GM21447 (cell line): Measurements from ENCODE around the gene FAM120AOS.
"Not testable (repeated sequence)": the region's sequence is repeated elsewhere in the genome, so short reads cannot be mapped to it uniquely, and the experiment has no call there.

Experiments
- ATAC-seq: cut with Tn5 transposase; IDR thresholded peaks from one replicate; pipeline ENCODE4 v1.9.1; 2021; ENCODE audit not compliant: unreplicated experiment

FAM120AOS gene

DNA sequence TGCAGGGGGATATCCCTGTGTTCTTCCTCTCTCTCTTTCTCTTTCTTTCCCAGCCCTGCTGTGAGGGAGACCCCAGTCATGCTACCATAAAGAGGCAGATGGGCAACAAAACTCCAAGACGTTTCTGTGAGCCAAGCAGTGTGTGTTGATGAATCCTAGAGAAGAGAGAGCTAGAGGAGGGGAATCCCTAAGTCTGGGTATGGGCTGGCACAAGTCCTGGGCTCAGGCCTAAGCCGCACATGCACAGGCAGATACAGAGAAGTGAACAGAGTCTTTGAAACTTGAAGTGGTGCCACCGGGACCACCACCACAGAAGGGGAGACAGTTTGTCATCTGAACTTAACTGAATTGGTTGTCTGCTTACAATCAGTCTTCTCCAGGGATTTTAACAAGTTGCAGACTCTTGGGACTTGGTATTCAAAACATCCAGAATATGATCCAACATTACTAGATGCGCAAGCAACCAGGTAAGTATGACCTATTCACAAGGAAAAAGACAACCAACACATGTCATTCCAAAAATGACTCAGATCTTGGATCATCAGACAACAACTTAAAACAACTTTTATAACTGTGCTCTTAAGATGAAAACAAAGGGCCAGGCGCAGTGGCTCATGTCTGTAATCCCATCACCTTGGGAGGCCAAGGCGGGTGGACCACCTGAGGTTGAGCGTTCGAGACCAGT is 12.3 kb downstream of the FAM120AOS start:
- no peak for ATAC-seq

GRCh38 chr9:93439301-93439700 is 14.1 kb downstream of the FAM120AOS start:
- not testable (repeated sequence) for ATAC-seq

DNA sequence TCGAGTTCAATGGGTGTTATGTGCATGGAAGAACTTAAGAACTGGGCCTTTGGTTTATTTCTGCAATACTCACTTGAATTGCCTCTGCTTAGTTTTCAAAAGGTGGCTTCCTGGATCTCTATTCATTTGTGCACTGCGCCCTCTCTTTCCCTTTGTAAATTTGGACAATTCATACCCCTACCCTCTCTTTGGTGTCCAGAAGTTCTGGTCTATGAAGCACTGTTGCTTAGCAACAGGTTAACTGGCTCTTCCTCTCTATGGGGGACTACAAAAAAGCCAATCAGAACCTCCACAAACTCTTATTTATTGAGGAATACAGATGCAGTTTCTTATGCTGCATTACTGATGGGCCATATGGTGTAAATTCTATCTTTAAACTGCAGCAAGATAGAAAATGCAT is 15.4 kb downstream of the FAM120AOS start:
- ATAC-seq = no peak

- ATAC-seq = no peak
Measured at GRCh38 chr9:93436655-93437407, 16.6 kb downstream of the FAM120AOS start.

DNA sequence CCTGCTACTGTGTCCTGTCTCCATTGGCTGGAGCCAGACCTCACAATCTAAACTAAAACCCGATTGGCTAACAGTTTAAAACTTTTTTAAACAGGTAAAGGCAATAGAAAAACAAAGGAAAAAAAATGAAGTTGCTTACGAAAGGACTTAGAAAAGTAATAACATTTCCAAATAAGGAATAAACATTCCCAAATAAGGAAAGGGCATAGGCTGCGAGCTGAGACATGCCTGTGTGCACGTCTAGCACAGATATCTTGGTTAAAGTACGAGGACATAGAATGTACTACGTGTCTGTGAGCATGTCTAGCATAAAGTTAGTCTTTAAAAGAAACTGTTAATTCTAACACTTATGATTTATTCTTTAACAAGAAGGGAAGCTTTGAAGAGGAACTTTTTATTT is 17.2 kb downstream of the FAM120AOS start:
- ATAC-seq = no peak

DNA sequence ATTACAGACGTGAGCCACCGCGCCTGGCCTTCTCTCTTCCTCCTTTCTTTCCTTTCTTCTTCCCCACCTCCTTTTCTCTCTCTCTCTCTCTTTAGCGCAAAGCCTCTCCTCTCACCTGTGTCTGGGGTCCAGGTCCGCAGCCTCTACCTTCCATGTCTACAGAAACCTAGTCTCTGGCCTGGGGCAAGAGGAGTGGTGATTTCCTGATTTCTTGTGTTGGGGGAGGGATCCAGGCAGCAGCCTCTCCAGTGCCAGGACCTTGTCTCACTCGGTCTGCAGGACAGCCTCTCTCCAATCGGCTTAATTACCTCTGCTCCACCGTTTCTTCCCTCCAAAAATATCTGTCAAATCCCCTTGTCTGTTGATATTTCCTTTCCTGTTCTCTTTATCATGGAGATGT is 18.0 kb downstream of the FAM120AOS start:
- ATAC-seq = no peak

- no peak for ATAC-seq
Measured at GRCh38 chr9:93434056-93434455, 19.3 kb downstream of the FAM120AOS start.

DNA sequence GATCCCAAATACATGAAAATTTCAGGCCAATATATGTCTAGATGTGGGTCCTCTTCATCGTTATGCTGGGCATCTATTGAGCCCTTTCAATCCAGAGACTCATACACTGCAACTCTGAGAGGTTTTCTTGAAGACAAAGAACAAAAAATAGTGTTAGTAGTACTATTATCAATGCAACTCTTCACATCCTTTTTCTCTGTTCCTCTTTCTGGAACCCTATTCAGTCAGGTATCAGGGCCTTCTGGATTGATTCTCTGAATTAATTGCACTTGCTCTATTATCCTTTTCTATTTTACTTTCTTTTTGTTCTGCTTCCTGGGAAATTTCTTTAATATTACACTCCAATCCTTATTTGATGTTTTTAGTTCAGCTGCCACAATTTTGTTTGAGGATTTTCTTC is 20.4 kb downstream of the FAM120AOS start:
- ATAC-seq = no peak

DNA sequence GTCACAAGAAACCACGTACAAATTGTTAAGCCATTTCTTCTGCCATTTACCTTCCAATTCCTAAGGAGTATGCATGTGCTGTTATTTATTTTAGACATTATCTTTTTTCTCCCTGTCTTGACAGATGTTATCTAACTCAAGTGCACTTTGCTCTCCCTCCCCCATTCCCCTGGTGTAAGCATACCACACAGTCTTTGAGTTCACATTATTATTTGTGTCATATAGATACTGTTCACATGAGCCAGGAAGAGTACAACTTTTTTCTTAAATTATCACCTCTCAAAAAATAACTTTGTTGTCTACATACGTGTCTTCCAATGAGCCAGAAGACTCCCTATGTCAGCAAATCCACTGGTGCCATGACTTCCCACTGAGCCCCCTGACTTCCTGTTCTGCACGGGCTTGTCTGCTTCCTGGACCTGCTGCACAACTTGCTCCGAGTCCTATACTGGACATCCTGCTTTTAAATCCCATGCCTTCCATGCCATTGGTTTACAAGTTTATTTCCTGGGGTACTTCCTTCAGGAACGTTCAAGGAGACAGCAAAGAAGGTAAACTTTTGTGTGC is 21.8 kb downstream of the FAM120AOS start:
- no peak for ATAC-seq

- ATAC-seq = no peak
Measured at GRCh38 chr9:93427655-93428379, 25.6 kb downstream of the FAM120AOS start.

DNA sequence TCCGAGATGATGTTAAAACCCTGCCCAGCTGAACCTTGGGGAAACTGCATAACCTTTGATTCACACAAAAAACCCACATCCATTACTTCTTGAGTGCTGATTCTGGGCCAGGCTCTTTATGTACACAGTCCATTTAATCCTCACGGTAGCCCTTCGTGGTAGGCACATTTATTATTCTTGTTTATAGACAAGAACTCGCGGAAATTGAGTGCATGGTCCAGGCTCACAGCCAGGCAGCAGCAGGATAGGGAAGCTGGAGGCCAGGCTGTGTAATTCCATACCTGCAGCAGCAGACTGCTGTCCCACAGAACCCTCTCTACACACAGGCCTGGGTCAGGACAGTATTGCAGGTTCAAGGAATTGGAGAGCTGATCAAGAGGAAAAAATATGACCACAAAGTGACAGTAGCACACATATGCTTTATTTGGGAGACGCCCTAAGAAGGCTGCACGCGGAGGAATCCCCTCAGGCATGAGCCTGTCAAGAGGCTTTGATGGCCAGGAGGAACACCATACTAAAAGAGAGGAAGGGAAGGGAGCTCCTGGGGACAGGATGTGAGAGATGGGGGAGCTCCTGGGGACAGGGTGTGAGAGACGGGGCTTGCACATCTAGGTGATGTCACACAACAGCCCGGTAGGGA is 30.3 kb downstream of the FAM120AOS start:
- no peak for ATAC-seq

- no peak for ATAC-seq
Measured at GRCh38 chr9:93419023-93419422, 34.4 kb downstream of the FAM120AOS start.

DNA sequence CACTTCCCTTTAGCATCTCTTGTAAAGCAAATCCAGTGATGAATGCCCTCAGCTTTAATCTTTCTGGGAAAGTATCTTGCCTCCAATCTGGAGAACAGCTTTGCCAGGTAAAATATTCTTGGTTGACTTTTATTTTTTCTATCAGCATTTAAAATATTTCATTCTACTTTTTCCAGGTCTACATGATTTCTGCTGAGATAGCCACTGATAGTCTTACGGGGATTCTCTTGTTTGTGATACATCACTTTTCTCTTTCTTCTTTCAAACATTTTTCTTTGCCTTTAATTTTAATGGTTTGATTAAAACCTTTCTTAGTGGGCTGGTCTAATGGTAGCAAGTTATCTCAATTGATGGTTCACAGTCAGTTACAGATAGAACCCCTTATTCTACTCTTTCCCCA is 35.8 kb downstream of the FAM120AOS start:
- no peak for ATAC-seq

GRCh38 chr9:93416530-93417235 is 36.7 kb downstream of the FAM120AOS start:
- no peak for ATAC-seq

DNA sequence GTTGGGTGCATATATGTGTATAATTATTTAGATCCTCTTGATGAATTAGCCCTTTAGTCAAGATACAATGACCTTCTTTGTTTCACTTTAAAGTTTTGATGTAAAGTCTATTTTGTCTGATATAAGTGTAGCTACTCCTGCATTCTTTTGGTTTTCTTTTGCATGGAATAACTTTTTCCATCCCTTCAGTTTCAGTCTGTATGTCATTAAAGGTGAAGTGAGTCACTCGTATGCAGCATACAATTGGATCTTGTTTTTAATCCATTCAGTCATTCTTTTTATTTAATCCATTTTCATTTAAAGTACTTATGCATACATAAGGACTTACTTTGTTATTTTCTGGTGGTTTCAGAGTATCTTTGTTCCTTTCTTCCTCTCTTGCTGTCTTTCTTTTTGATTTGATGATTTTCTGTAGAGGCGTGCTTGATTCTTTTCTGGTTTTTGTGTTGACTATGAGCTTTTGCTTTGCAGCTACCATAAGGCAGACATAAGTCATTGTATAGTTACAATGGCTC is 38.1 kb downstream of the FAM120AOS start:
- ATAC-seq = no peak

- ATAC-seq = no peak
Measured at GRCh38 chr9:93413530-93413929, 39.9 kb downstream of the FAM120AOS start.

- no peak for ATAC-seq
Measured at GRCh38 chr9:93406371-93406770, 47.0 kb downstream of the FAM120AOS start.

DNA sequence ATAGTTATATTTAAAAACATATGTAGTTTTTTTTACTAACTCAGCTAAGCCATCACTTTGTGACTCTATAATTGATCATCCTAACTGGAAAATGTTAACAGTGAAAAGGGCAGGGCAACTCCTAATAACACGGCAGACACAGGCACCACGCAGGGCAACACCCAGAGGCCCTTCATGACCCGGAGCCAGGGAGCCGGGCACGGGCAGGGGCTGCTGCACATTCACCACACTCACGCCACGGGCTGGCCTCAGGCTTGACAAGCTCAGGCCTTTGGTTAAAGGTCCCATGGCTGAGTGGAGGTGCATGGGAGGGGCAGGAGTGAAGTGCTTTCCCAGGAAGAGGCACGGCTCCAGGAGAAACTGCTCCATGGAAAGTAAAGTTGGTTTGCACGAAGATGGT is 54.9 kb downstream of the FAM120AOS start:
- ATAC-seq = no peak

GRCh38 chr9:93397661-93398373 is 55.6 kb downstream of the FAM120AOS start:
- no peak for ATAC-seq
